AG08396 (cell line): ENCODE results near the gene SAMD7.

Experiments used
- DNase-seq: peaks from one replicate; pipeline ENCODE4 v3.0.0; 2012; ENCODE audit warnings: low spot score, mixed read lengths

The SAMD7 gene

GRCh38 chr3:169966951-169967915 is 55.9 kb downstream of the SAMD7 start:
- DNase-seq, result peak; percentile 62

- DNase-seq, result no peak
Measured at GRCh38 chr3:169968224-169968885, 57.0 kb downstream of the SAMD7 start.

- DNase-seq, result no peak
Measured at GRCh38 chr3:169969174-169970095, 58.1 kb downstream of the SAMD7 start.

- no peak for DNase-seq
Measured at GRCh38 chr3:169970847-169971246, 59.5 kb downstream of the SAMD7 start.

- no peak for DNase-seq
Measured at GRCh38 chr3:169971522-169971921, 60.1 kb downstream of the SAMD7 start.

- DNase-seq, result peak; percentile 24
Measured at GRCh38 chr3:169980055-169980454, 68.7 kb downstream of the SAMD7 start.

GRCh38 chr3:169984292-169984691 is 72.9 kb downstream of the SAMD7 start:
- DNase-seq, result no peak
